Measurements from ENCODE around the gene WASF2.

The WASF2 gene

DNA sequence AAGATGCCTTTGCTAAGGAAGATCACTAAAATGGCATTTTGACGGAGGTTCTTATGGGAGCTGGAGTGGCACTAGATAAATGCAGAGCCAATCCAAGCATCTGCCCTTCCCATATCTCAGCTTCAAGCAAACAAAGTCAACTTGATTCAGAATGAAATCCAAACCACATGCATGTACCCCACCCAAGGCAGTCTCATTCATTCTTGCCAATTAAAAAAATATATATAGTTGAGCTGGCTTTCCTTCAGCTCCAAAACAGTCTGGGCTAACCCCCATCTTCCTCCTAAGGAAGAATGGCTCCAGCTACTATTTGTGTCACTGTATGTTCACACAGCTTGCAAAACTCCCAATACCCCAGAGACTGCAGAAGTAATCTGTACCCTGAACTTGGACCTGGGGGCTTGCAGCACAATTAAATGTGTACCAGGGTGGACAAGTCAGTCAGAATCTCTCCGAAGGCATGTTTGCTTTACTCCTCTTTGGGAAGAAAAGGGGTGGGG, 62.1 kb downstream of the WASF2 start:
- TF ChIP-seq, protein P1, sequence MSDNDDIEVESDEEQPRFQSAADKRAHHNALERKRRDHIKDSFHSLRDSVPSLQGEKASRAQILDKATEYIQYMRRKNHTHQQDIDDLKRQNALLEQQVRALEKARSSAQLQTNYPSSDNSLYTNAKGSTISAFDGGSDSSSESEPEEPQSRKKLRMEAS (IDR thresholded peaks at IDR 0.05) = no peak
- TF ChIP-seq TCF12 (IDR thresholded peaks at IDR 0.05; ENCODE audit: low read depth) = no peak
- TF ChIP-seq, protein P2, sequence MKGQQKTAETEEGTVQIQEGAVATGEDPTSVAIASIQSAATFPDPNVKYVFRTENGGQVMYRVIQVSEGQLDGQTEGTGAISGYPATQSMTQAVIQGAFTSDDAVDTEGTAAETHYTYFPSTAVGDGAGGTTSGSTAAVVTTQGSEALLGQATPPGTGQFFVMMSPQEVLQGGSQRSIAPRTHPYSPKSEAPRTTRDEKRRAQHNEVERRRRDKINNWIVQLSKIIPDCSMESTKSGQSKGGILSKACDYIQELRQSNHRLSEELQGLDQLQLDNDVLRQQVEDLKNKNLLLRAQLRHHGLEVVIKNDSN (IDR thresholded peaks at IDR 0.05) = no peak
- TF ChIP-seq, protein P3, sequence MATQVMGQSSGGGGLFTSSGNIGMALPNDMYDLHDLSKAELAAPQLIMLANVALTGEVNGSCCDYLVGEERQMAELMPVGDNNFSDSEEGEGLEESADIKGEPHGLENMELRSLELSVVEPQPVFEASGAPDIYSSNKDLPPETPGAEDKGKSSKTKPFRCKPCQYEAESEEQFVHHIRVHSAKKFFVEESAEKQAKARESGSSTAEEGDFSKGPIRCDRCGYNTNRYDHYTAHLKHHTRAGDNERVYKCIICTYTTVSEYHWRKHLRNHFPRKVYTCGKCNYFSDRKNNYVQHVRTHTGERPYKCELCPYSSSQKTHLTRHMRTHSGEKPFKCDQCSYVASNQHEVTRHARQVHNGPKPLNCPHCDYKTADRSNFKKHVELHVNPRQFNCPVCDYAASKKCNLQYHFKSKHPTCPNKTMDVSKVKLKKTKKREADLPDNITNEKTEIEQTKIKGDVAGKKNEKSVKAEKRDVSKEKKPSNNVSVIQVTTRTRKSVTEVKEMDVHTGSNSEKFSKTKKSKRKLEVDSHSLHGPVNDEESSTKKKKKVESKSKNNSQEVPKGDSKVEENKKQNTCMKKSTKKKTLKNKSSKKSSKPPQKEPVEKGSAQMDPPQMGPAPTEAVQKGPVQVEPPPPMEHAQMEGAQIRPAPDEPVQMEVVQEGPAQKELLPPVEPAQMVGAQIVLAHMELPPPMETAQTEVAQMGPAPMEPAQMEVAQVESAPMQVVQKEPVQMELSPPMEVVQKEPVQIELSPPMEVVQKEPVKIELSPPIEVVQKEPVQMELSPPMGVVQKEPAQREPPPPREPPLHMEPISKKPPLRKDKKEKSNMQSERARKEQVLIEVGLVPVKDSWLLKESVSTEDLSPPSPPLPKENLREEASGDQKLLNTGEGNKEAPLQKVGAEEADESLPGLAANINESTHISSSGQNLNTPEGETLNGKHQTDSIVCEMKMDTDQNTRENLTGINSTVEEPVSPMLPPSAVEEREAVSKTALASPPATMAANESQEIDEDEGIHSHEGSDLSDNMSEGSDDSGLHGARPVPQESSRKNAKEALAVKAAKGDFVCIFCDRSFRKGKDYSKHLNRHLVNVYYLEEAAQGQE (IDR thresholded peaks at IDR 0.05; ENCODE audit: low read depth) = no peak
- no peak for TF ChIP-seq FOXM1 (IDR thresholded peaks at IDR 0.05; ENCODE audit: borderline replicate concordance, low read depth)
- no peak for TF ChIP-seq TEAD4 (IDR thresholded peaks at IDR 0.05)
- no peak for TF ChIP-seq CEBPB (IDR thresholded peaks at IDR 0.05)
- no peak for TF ChIP-seq ZBTB7A (IDR thresholded peaks at IDR 0.05; ENCODE audit: low read depth)
- TF ChIP-seq CREB1 (IDR thresholded peaks at IDR 0.05; ENCODE audit: low read depth) = no peak
- no peak for TF ChIP-seq NFIC (IDR thresholded peaks at IDR 0.05)
- TF ChIP-seq YY1 (IDR thresholded peaks at IDR 0.05; ENCODE audit: low read depth) = no peak
- TF ChIP-seq TAF1 (IDR thresholded peaks at IDR 0.05; ENCODE audit: low read depth) = no peak
- TF ChIP-seq EGR1 (IDR thresholded peaks at IDR 0.05) = no peak
- TF ChIP-seq EP300 (IDR thresholded peaks at IDR 0.05; ENCODE audit: borderline replicate concordance) = no peak
- TF ChIP-seq RAD21 (IDR thresholded peaks at IDR 0.05; ENCODE audit: low read depth) = no peak

DNA sequence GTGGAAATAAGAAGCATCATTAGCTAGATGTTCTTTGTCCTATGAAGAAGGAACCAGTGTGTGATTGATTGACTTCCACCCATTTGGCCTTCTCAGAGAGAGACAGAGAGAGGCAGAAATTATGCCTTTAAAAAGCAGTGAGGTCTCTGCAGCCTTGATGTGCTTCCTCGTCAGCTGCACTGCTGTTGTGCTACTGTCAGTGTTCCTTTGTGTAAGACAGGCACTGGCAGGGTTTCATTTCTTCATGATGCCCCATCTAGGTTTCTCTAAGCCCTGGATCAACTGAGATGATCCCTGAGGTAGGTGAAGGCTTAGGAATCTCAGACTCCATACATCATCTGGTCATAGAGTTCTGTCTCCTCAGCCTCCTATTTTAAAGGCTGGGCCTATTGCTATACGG, 62.6 kb downstream of the WASF2 start:
- no peak for TF ChIP-seq YY1 (IDR thresholded peaks at IDR 0.05; ENCODE audit: low read depth)

DNA sequence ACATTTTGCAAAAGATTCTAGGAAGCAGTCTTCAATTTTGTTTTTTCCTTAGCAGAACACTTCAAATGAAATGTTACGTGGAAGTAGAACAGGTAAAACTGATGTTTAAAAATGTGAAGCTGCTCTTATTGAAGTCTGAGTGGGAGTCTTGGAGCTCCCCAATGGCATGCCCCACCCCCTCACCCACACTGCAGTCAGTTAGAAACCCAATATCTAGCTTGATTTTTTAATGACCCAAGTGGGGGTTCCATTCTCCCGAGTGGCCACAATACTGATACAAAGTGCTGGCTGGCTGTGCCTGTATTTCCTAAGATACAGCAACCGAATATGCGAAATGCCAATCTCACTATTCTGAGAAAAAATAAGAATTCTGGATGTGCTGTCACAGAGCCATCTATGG, 66.3 kb downstream of the WASF2 start:
- no peak for TF ChIP-seq ZBTB7A (IDR thresholded peaks at IDR 0.05; ENCODE audit: low read depth)
- no peak for TF ChIP-seq CREB1 (IDR thresholded peaks at IDR 0.05; ENCODE audit: low read depth)
- no peak for TF ChIP-seq YY1 (IDR thresholded peaks at IDR 0.05; ENCODE audit: low read depth)
- TF ChIP-seq CEBPB (IDR thresholded peaks at IDR 0.05) = no peak
- TF ChIP-seq, protein P1 (IDR thresholded peaks at IDR 0.05) = no peak
- no peak for TF ChIP-seq EGR1 (IDR thresholded peaks at IDR 0.05)
- no peak for TF ChIP-seq TCF12 (IDR thresholded peaks at IDR 0.05; ENCODE audit: low read depth)
- TF ChIP-seq TAF1 (IDR thresholded peaks at IDR 0.05; ENCODE audit: low read depth) = no peak
- TF ChIP-seq RAD21 (IDR thresholded peaks at IDR 0.05; ENCODE audit: low read depth) = no peak
- no peak for TF ChIP-seq EP300 (IDR thresholded peaks at IDR 0.05; ENCODE audit: borderline replicate concordance)
- TF ChIP-seq FOXM1 (IDR thresholded peaks at IDR 0.05; ENCODE audit: borderline replicate concordance, low read depth) = no peak
- TF ChIP-seq TEAD4 (IDR thresholded peaks at IDR 0.05) = no peak
- TF ChIP-seq, protein P3 (IDR thresholded peaks at IDR 0.05; ENCODE audit: low read depth) = no peak
- TF ChIP-seq, protein P2 (IDR thresholded peaks at IDR 0.05) = no peak
- no peak for TF ChIP-seq NFIC (IDR thresholded peaks at IDR 0.05)

DNA sequence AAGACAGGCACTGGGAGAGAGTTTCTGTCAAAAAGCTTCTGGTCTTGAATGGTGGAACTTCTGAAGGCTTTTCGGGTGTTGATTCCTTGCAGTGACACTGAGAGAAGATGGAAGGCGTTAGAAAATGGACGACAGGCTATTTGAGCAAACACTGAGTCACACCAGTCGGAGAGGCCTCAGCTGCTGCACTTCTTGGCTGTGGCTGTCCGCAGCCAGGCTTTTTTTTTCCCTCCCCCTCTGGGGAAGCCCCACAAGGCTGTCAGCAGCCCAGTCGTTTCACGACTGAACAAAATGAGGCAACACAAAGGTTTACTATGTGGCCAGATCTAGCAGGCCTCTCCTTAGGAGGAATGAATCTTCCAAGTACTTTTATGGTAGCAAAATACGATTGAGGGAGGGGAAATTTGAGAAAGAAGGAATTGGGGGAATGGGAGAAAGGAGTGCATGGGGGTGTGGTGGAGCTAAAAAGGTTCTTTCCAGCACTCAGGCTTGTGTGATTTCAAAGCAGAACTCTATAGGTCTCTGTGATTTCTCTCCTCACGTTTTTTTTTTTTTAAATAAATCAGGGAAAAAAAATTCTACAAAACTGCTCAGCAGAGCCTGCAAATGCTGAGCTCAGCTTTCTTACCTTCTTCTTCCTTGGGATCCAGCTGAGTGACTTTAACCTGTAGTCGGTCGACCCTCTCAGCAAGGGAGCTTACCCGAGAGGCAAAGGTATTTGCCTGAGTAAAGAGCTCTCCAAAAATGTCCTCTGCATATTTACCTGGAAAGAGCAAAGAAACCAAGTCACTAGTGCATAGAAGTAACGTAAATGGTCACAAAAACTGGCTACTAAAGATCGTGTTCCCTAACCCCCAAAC, 71.4 kb downstream of the WASF2 start:
- TF ChIP-seq, protein P3 (IDR thresholded peaks at IDR 0.05; ENCODE audit: low read depth) = no peak
- TF ChIP-seq EP300 (IDR thresholded peaks at IDR 0.05; ENCODE audit: borderline replicate concordance) (no peak), RAD21 (IDR thresholded peaks at IDR 0.05; ENCODE audit: low read depth) (no peak), TEAD4 (IDR thresholded peaks at IDR 0.05) (no peak), FOXM1 (IDR thresholded peaks at IDR 0.05; ENCODE audit: borderline replicate concordance, low read depth) (no peak), EGR1 (IDR thresholded peaks at IDR 0.05) (no peak), TCF12 (IDR thresholded peaks at IDR 0.05; ENCODE audit: low read depth) (no peak), CEBPB (IDR thresholded peaks at IDR 0.05) (no peak), TAF1 (IDR thresholded peaks at IDR 0.05; ENCODE audit: low read depth) (no peak), CREB1 (IDR thresholded peaks at IDR 0.05; ENCODE audit: low read depth) (no peak), ZBTB7A (IDR thresholded peaks at IDR 0.05; ENCODE audit: low read depth) (no peak), NFIC (IDR thresholded peaks at IDR 0.05) (no peak), YY1 (IDR thresholded peaks at IDR 0.05; ENCODE audit: low read depth) (no peak)
- TF ChIP-seq, protein P1 (IDR thresholded peaks at IDR 0.05) = no peak
- TF ChIP-seq, protein P2 (IDR thresholded peaks at IDR 0.05) = no peak

Measured in Ishikawa (cell line).